ENCODE results near the gene ARID2.

DNA sequence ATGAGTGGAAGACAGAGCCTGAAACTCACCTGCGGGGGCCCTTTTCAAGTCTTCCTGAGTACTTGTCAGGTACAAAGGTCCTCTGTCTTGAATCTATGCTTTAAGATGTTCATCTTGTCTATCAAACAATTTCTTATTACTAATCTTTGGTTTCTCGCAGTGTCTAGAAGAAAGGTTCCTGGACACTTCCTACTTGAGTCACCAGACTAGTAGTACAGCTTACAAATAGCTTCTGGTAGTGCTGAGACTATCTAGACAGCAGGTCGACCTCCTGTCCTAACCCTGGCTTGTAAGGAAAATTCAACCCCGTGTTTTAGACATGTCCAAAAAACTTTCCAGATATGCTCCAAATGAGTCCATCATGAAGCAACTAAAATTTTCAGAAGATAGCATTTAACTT lies 11.2 kb upstream of the ARID2 start:
- TF ChIP-seq RAD21 (conservative IDR thresholded peaks at IDR 0.05): no peak
- TF ChIP-seq, protein P1, sequence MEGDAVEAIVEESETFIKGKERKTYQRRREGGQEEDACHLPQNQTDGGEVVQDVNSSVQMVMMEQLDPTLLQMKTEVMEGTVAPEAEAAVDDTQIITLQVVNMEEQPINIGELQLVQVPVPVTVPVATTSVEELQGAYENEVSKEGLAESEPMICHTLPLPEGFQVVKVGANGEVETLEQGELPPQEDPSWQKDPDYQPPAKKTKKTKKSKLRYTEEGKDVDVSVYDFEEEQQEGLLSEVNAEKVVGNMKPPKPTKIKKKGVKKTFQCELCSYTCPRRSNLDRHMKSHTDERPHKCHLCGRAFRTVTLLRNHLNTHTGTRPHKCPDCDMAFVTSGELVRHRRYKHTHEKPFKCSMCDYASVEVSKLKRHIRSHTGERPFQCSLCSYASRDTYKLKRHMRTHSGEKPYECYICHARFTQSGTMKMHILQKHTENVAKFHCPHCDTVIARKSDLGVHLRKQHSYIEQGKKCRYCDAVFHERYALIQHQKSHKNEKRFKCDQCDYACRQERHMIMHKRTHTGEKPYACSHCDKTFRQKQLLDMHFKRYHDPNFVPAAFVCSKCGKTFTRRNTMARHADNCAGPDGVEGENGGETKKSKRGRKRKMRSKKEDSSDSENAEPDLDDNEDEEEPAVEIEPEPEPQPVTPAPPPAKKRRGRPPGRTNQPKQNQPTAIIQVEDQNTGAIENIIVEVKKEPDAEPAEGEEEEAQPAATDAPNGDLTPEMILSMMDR (IDR thresholded peaks at IDR 0.05; ENCODE audit: poor library complexity, severe bottlenecking): no peak
- TF ChIP-seq, protein P2, sequence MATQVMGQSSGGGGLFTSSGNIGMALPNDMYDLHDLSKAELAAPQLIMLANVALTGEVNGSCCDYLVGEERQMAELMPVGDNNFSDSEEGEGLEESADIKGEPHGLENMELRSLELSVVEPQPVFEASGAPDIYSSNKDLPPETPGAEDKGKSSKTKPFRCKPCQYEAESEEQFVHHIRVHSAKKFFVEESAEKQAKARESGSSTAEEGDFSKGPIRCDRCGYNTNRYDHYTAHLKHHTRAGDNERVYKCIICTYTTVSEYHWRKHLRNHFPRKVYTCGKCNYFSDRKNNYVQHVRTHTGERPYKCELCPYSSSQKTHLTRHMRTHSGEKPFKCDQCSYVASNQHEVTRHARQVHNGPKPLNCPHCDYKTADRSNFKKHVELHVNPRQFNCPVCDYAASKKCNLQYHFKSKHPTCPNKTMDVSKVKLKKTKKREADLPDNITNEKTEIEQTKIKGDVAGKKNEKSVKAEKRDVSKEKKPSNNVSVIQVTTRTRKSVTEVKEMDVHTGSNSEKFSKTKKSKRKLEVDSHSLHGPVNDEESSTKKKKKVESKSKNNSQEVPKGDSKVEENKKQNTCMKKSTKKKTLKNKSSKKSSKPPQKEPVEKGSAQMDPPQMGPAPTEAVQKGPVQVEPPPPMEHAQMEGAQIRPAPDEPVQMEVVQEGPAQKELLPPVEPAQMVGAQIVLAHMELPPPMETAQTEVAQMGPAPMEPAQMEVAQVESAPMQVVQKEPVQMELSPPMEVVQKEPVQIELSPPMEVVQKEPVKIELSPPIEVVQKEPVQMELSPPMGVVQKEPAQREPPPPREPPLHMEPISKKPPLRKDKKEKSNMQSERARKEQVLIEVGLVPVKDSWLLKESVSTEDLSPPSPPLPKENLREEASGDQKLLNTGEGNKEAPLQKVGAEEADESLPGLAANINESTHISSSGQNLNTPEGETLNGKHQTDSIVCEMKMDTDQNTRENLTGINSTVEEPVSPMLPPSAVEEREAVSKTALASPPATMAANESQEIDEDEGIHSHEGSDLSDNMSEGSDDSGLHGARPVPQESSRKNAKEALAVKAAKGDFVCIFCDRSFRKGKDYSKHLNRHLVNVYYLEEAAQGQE (IDR thresholded peaks at IDR 0.05; ENCODE audit: borderline replicate concordance): no peak
- TF ChIP-seq EP300 (conservative IDR thresholded peaks at IDR 0.05; ENCODE audit: poor library complexity, severe bottlenecking): no peak
- no peak for TF ChIP-seq EZH2 (IDR thresholded peaks at IDR 0.05; ENCODE audit: borderline replicate concordance, insufficient read depth, low read length, poor library complexity, severe bottlenecking)

All from neural cell (in vitro differentiated cells).